T-helper 2 cell treated with Interferon-gamma antibody and Interleukin-4, amounts not matched to agents 5 μg/mL and 100 μg/mL, for 36 hours (primary cell): ENCODE measurements around the gene CFI.

Experiments
- DNase-seq: peaks from one replicate; pipeline ENCODE4 v3.0.0; 2021; ENCODE audit warnings: low spot score
- H3K27ac Mint-ChIP-seq: one replicate; pipeline ENCODE4 v1.8.0; 2021; ENCODE audit warnings: mild to moderate bottlenecking, mixed read lengths
- H3K27me3 Mint-ChIP-seq: one replicate; pipeline ENCODE4 v1.8.0; 2021; ENCODE audit warnings: low read depth, mixed read lengths
- H3K36me3 Mint-ChIP-seq: one replicate; pipeline ENCODE4 v1.8.0; 2021; ENCODE audit warnings: low read depth, mixed read lengths
- H3K4me1 Mint-ChIP-seq: one replicate; pipeline ENCODE4 v1.8.0; 2021; ENCODE audit warnings: low read depth, mixed read lengths
- H3K4me3 Mint-ChIP-seq: one replicate; pipeline ENCODE4 v1.8.0; 2022; ENCODE audit warnings: mild to moderate bottlenecking, moderate library complexity, mixed read lengths
- H3K9me3 Mint-ChIP-seq: one replicate; pipeline ENCODE4 v1.8.0; 2021; ENCODE audit warnings: mixed read lengths

Gene CFI

DNA sequence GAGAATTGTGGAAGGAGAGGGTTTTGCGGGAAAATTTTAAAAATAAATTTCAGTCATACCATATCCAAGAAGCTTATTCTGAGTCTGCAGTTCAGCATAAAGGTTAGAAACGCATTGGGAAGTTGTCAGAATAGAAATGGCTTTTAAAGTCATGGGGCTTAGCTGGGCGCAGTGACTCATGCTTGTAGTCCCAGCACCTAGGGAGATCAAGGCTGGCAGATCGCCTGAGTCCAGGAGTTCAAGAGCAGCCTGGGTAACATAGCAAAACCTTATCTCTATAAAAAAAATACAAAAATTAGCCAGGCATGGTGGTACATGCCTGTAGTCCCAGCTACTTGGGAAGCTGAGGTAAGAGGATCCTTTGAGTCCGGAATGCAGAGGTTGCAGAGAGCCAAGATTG is 68.1 kb downstream of the CFI start:
- H3K27ac Mint-ChIP-seq = no peak overlapping the region
- no peak for DNase-seq
- H3K36me3 Mint-ChIP-seq = no peaks in the 10 kb centered on the region
- peaks cover 11% of the 10 kb centered on the region for H3K4me1 Mint-ChIP-seq
- no peaks in the 10 kb centered on the region for H3K9me3 Mint-ChIP-seq
- no peak overlapping the region for H3K4me3 Mint-ChIP-seq
- peaks cover 3% of the 10 kb centered on the region for H3K27me3 Mint-ChIP-seq

DNA sequence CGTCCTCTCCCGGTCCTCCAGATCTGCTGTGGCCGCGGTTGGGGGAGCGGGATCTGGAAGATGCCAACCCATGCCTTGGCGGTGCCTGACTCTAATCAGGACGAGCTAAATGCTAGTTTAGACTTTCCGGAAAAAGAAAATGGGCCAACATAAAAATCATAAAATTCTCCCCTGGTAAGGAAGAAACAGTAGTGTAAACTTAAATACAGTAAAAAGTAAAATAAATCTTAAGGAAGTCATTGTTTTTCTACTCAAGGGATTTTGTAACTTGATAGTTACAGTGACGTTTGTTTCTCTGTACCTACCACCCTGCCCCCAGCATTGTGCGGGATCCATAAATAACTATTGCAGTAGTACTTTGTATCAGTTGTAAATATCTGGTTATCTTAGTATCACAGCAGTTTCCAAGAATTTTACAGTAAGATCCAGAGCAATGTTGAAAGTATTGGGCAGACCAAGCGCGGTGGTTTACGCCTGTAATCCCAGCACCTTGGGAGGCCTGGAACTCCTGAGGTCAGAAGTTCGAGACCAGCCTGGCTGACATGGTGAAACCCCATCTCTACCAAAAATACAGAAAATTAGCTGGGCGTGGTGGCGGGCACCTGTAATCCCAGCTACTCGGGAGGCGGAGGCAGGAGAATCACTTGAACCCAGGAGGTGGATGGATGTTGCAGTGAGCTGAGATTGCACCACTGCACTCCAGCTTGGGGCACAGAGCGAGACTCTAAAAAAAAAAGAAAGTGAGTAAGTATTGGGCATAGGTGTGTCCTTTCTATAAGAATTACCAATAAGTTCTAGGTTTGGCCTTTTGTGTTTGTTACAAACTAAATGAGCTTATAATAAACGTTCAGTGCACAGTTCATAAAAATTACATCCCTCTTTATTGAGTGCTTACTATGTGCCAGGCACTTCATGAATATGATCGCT is 70.9 kb downstream of the CFI start:
- peaks cover 3% of the 10 kb centered on the region for H3K36me3 Mint-ChIP-seq
- H3K9me3 Mint-ChIP-seq = no peaks in the 10 kb centered on the region
- DNase-seq = no peak
- H3K4me1 Mint-ChIP-seq = peaks cover 17% of the 10 kb centered on the region
- peak overlapping the region; percentile 67 for H3K27ac Mint-ChIP-seq
- H3K4me3 Mint-ChIP-seq = peak overlapping the region; percentile 84
- peaks cover 7% of the 10 kb centered on the region for H3K27me3 Mint-ChIP-seq

DNA sequence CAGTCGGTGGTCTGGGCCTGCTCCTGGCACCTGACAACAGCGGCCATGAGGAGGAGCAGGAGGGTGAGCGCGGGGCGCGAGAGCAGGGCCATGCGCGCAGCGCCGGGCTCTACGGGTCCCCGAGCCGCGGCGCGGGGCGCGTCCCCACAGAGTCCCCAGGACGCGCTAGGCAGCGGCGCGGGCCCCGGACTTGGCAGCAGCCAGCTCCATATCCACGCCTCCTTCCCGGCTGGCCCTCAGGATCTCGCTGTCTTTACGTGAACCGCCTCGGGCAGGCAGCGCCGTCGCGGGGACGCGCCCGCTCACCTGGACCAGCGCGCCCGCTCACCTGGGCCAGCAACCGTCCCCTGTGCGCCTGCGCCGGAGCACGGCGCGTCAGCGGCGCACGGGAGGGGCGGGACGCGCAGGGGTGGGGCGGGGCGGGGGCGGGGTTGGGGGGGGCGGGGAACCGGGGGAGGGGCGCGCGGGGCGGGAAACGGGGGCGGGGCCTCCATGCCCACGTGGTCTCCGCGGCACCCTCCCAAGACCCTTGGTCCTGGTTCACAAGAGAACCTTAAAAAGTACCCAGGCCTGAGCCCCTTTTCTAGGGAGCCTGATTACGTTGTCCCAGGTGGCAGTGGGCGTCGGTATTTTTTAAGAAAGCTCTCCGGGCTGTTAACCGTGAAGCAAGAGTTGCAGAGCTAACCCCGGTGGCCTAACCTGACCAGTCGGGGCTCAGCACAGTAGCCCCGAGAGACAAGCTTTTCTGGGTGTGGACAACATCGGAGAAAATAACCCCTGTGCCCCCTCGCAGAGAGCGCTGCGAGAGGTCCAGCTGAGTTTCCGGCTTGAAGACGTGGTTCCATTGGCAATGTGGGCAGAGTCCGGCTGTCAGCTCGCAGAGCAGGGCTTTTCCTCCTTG is 71.8 kb downstream of the CFI start, which contains the start of gene PLA2G12A:
Gene PLA2G12A (minus strand): TSS at position 353 of the 901 bp plus-strand sequence. CDS start 261 bp downstream, at position 92.
- DNase-seq = peak; percentile 73
- no peaks in the 10 kb centered on the region for H3K9me3 Mint-ChIP-seq
- peak within 1 kb of the TSS; percentile 85 for H3K4me3 Mint-ChIP-seq
- H3K27ac Mint-ChIP-seq = peak within 1 kb of the TSS; percentile 67
- H3K27me3 Mint-ChIP-seq = peaks cover 7% of the 10 kb centered on the region
- peaks cover 17% of the 10 kb centered on the region for H3K4me1 Mint-ChIP-seq
- peaks cover 4% of the 10 kb centered on the region for H3K36me3 Mint-ChIP-seq

DNA sequence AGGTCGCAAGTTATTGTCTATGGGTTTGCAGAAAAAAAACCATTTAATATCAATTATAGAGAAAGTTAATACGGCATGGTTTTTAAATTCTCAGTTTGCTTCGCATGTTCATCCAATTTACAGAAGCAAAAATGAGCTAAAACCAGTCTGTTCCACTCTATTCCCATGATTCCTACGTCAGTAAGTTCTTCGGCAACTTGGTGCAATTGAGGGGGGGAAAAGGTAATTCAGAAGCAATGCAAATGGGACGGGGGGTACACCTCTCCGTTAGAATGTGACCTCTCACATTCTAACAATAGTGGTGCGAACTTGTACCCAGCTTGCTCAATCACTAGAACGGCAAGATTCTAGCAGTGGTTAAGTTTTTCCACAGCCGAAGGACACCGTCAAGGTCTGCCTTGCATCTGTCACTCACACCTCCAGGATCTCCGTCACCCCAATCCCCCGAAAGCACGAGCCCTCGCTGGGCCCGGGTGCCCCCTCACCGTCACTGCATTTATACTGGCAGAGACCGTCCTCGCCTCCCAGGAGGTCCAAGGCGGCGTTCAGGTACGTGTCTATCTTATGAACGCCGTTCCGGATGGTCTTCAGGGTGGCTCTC is 72.6 kb downstream of the CFI start:
- Mint-ChIP-seq H3K27me3 (peaks cover 5% of the 10 kb centered on the region), H3K9me3 (no peaks in the 10 kb centered on the region), H3K36me3 (peaks cover 6% of the 10 kb centered on the region), H3K4me3 (peak overlapping the region; percentile 85), H3K4me1 (peaks cover 17% of the 10 kb centered on the region), H3K27ac (peak overlapping the region; percentile 56)
- no peak for DNase-seq

DNA sequence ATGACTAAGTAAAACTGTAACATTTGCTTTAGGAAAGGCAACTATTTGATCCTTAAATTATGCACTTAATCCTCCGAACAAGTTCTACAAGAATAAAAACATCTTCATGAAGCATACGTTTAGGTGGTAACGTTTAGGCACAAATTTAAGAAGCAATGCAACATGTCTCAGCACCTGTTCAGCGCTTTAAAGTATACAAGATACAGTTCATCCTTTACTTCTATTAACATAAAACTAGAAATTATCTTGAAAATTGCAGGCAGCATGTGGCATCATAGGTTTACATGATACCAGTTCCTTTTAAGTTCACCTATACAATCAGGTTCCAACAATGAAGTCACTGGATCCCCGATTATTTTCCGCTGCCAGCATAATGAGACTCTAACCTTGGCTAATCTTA is 73.4 kb downstream of the CFI start:
- Mint-ChIP-seq H3K27ac (no peak overlapping the region), H3K27me3 (peaks cover 4% of the 10 kb centered on the region), H3K4me3 (peak overlapping the region; percentile 85), H3K9me3 (no peaks in the 10 kb centered on the region), H3K4me1 (peaks cover 17% of the 10 kb centered on the region), H3K36me3 (peaks cover 6% of the 10 kb centered on the region)
- DNase-seq = no peak

DNA sequence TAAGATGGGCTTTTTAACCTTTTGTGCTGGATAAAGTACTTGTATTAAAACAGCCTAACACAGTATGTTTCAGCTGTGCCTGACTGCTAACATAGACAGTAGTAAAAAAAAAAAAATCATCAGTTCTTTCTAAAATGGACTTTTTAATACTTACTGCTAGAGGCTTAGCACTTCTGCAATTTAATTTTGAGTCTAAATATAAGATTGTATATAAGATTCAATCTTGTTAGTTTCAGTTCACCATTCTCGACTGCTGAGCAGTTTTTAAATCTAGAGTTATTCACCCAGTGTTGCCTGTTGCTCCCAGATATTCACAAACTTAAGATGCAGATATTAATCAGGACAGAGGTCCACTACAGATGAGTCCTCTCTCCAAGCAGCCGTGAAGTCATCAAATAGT is 78.7 kb downstream of the CFI start:
- Mint-ChIP-seq H3K27ac (no peak overlapping the region), H3K36me3 (peaks cover 10% of the 10 kb centered on the region), H3K27me3 (peaks cover 4% of the 10 kb centered on the region), H3K4me3 (no peak overlapping the region), H3K9me3 (peaks cover 4% of the 10 kb centered on the region), H3K4me1 (peaks cover 4% of the 10 kb centered on the region)
- DNase-seq = no peak

DNA sequence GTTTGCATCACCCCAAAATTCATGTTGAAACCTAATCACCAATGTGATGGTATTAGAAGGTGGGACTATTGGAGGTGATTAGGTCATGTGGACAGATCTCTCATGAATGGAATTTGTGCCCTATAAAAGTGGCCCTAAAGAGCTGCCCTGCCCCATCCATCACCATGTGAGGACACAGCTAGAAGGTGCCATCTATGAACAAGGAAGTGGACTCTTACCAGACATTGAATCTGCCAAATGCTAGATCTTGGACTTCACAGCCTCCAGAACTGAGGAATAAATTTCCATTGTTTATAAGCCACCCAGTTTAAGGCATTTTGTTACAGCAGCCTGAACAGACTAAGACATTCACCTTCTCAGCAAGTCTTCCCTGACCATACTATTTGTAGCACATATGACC is 79.4 kb downstream of the CFI start:
- no peak for DNase-seq
- Mint-ChIP-seq H3K27me3 (no peaks in the 10 kb centered on the region), H3K36me3 (peaks cover 10% of the 10 kb centered on the region), H3K9me3 (peaks cover 4% of the 10 kb centered on the region), H3K4me3 (no peak overlapping the region), H3K27ac (no peak overlapping the region), H3K4me1 (no peaks in the 10 kb centered on the region)

DNA sequence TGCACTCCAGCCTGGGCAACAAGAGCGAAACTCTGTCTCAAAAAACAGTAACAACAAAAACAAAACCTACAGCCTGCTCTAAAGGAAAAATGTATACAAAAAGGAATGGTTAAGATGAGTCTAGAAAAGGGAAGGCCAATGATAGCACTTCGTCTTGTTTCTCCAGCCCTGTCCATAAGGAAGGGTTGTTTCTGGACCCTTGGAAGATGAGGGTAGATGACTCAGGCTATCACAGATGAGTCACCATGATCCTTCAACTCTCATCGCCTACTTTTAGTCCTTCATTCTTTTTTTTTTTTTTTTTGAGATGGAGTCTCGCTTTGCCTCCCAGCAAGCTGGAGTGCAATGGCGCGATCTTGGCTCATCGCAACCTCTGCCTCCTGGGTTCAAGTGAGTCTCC is 80.8 kb downstream of the CFI start:
- no peaks in the 10 kb centered on the region for H3K27me3 Mint-ChIP-seq
- peaks cover under 1% of the 10 kb centered on the region for H3K4me1 Mint-ChIP-seq
- H3K9me3 Mint-ChIP-seq = peaks cover 4% of the 10 kb centered on the region
- DNase-seq = no peak
- H3K36me3 Mint-ChIP-seq = peaks cover 16% of the 10 kb centered on the region
- H3K27ac Mint-ChIP-seq = no peak overlapping the region
- H3K4me3 Mint-ChIP-seq = no peak overlapping the region

DNA sequence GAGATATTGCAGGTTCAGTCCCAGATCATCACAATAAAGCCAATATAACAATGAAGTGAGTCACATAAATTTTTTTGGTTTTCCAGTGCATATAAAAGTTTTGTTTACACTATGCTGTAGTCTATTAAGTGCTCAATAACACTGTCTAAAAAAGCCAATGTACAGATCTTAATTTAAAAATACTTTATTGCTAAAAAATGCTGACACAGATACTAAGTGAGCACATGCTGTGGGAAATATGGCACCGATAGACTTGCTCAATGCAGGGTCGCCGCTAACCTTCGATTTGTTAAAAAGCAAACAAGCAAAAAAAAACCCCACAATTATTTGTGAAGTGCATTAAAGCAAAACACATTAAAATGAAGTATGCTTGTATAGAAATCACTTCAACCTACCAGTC is 82.2 kb downstream of the CFI start:
- peaks cover 15% of the 10 kb centered on the region for H3K36me3 Mint-ChIP-seq

DNA sequence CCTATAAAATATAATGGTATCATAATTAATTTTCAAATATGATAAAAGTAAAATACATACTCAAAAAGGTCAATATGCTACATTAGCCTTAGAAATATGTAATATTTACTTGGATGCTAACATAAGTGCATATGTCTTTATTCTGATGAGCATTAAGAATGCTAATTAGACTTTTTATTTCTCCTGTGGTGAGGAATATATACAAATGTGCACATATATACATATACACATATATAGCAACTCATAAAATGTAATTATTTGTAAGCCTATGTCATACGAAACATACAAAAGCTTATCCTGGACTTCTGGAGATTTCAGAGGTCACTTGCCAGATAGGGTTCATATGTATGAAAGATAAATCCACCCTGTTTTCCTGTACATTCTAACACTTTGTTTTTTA is 83.0 kb downstream of the CFI start:
- no peak overlapping the region for H3K4me3 Mint-ChIP-seq
- H3K27ac Mint-ChIP-seq = no peak overlapping the region
- no peaks in the 10 kb centered on the region for H3K27me3 Mint-ChIP-seq
- peaks cover 2% of the 10 kb centered on the region for H3K4me1 Mint-ChIP-seq
- H3K36me3 Mint-ChIP-seq = peaks cover 15% of the 10 kb centered on the region
- peaks cover 4% of the 10 kb centered on the region for H3K9me3 Mint-ChIP-seq
- DNase-seq = no peak

More for the DNA sequence above, 82.2 kb downstream of the CFI start:
- DNase-seq = no peak
- Mint-ChIP-seq H3K4me1 (peaks cover 2% of the 10 kb centered on the region), H3K27me3 (no peaks in the 10 kb centered on the region), H3K9me3 (peaks cover 4% of the 10 kb centered on the region), H3K4me3 (no peak overlapping the region), H3K27ac (no peak overlapping the region)

DNA sequence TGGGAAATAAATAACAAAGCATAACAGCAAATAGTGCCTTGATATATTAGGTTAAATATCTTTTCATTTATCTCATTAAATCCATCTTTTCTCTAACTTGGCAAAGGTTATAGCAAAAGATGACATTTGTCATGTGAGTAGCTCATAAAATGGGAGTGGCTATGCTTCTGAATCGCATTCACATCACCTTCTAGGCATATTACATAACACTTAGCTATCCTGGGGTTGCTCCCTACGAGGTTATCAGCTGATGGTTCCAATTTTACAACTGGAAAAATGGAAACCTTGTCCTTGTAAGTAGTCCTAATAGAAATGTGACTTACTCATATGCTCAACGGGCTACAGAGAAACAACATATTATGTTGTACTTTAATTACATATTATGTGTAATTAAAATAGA is 88.3 kb downstream of the CFI start:
- Mint-ChIP-seq H3K9me3 (no peaks in the 10 kb centered on the region), H3K4me1 (peaks cover 2% of the 10 kb centered on the region), H3K36me3 (peaks cover 12% of the 10 kb centered on the region), H3K4me3 (no peak overlapping the region), H3K27me3 (no peaks in the 10 kb centered on the region), H3K27ac (no peak overlapping the region)
- DNase-seq = no peak

DNA sequence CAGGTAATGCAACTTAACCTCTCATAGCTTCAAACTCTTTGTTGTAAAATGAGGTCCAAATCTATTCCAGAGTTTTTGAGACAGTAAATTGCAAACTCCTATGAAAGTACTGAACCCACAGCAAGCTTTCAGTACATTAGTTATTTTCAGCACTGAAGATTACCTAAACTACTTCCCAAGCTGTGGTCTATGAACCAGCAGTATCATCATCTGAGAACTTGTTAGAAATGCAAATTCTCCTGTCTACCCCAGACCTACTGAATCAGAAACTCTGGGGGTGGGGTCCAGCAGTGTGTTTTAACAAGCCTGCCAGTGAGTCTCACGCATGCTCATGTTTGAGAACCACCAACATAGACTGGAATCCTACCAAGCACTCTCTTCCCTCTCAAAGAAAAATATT is 92.8 kb downstream of the CFI start:
- H3K4me1 Mint-ChIP-seq = peaks cover 2% of the 10 kb centered on the region
- H3K36me3 Mint-ChIP-seq = no peaks in the 10 kb centered on the region
- no peak for DNase-seq
- H3K27ac Mint-ChIP-seq = no peak overlapping the region
- H3K4me3 Mint-ChIP-seq = no peak overlapping the region
- H3K27me3 Mint-ChIP-seq = no peaks in the 10 kb centered on the region
- no peaks in the 10 kb centered on the region for H3K9me3 Mint-ChIP-seq

DNA sequence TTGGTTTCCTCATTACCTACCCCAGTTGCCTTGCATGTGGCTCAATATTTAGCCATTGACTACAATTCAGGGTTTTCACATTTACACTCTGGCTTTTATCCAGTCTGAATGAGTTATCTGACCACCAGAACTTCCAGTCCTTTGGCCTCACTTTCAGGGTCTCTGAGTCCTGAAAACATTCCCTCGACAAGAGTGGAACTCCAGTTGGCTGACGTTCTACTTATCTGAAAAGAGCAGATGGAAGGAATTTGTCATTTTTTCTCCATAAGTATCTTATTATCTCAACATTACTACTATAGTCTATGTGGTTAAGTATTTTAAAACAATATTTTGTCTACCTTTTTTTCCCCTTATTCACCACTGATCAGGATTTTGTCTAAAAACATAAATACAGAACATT is 93.4 kb downstream of the CFI start:
- no peaks in the 10 kb centered on the region for H3K36me3 Mint-ChIP-seq
- no peaks in the 10 kb centered on the region for H3K9me3 Mint-ChIP-seq
- DNase-seq = no peak
- no peaks in the 10 kb centered on the region for H3K27me3 Mint-ChIP-seq
- no peak overlapping the region for H3K4me3 Mint-ChIP-seq
- H3K4me1 Mint-ChIP-seq = peaks cover 6% of the 10 kb centered on the region
- H3K27ac Mint-ChIP-seq = no peak overlapping the region
